HepG2 (cell line): ENCODE results near the gene ATP23. TPM values are rescaled to one million over a fixed set of nuclear protein-coding genes. Genes with fewer than 3 reads are reported as not detected.

Source experiments
- ARNT ChIP-seq: fragments of 450-650 bp; IDR thresholded peaks from 2 replicates; pipeline ENCODE4 v1.6.1; 2017
- ATM ChIP-seq: fragments of 450-650 bp; IDR thresholded peaks from 2 replicates; pipeline ENCODE4 v1.7.1; 2017; ENCODE audit warnings: mild to moderate bottlenecking, borderline replicate concordance
- CENPBD1 ChIP-seq: sonication (generic); formaldehyde crosslinking; IDR thresholded peaks from 2 replicates; pipeline ENCODE4 v1.8.0; 2022; ENCODE audit warnings: missing genetic modification reagents, low read depth, mild to moderate bottlenecking, borderline replicate concordance
- DRAP1 ChIP-seq: IDR thresholded peaks from 2 replicates; pipeline ENCODE4 v1.6.1; 2016; ENCODE audit warnings: missing genetic modification reagents, missing compliant biosample characterization
- ELF4 ChIP-seq: sonication (generic); formaldehyde crosslinking; IDR thresholded peaks from 2 replicates; pipeline ENCODE4 v1.5.0; 2020; ENCODE audit warnings: missing genetic modification reagents, mild to moderate bottlenecking, moderate library complexity, borderline replicate concordance
- IKZF5 ChIP-seq: IDR thresholded peaks from 2 replicates; pipeline ENCODE4 v1.6.1; 2018; ENCODE audit warnings: missing genetic modification reagents, mild to moderate bottlenecking, missing compliant biosample characterization
- MAFF ChIP-seq: IDR thresholded peaks from 2 replicates; pipeline ENCODE4 v1.6.1; 2011; ENCODE audit warnings: low read depth, low read length, improper control_type of control experiment
- MZF1 ChIP-seq: sonication (generic); formaldehyde crosslinking; IDR thresholded peaks from 2 replicates; pipeline ENCODE4 v1.8.1; 2023; ENCODE audit warnings: mild to moderate bottlenecking, missing genetic modification reagents, borderline replicate concordance
- RAD51 ChIP-seq: fragments of 450-650 bp; IDR thresholded peaks from 2 replicates; pipeline ENCODE4 v1.6.1; 2016; ENCODE audit warnings: borderline replicate concordance
- RNF2 ChIP-seq: fragments of 450-650 bp; conservative IDR thresholded peaks from 2 replicates; pipeline ENCODE4 v1.6.1; 2016; ENCODE audit warnings: low read depth
- SNAI1 ChIP-seq: sonication (generic); formaldehyde crosslinking; IDR thresholded peaks from 2 replicates; pipeline ENCODE4 v1.5.0; 2020; ENCODE audit warnings: mild to moderate bottlenecking, missing genetic modification reagents, borderline replicate concordance
- TOE1 ChIP-seq: sonication (generic); formaldehyde crosslinking; IDR thresholded peaks from 2 replicates; pipeline ENCODE4 v1.4.0; 2020; ENCODE audit warnings: mild to moderate bottlenecking, missing genetic modification reagents
- ZBTB25 ChIP-seq: IDR thresholded peaks from 2 replicates; pipeline ENCODE4 v1.6.1; 2018; ENCODE audit warnings: missing genetic modification reagents
- ZGPAT ChIP-seq: IDR thresholded peaks from 2 replicates; pipeline ENCODE4 v1.6.1; 2016; ENCODE audit warnings: mild to moderate bottlenecking
- ZNF101 ChIP-seq: sonication (generic); formaldehyde crosslinking; IDR thresholded peaks from 2 replicates; pipeline ENCODE4 v1.4.0; 2020; ENCODE audit warnings: mild to moderate bottlenecking, low read depth, missing genetic modification reagents, borderline replicate concordance
- ZNF138 ChIP-seq: sonication (generic); formaldehyde crosslinking; IDR thresholded peaks from 2 replicates; pipeline ENCODE4 v1.5.0; 2020; ENCODE audit warnings: mild to moderate bottlenecking, low read depth, missing genetic modification reagents
- ZNF34 ChIP-seq: sonication (generic); formaldehyde crosslinking; IDR thresholded peaks from 2 replicates; pipeline ENCODE4 v1.4.0; 2020; ENCODE audit warnings: mild to moderate bottlenecking, missing genetic modification reagents, borderline replicate concordance
- ZNF652 ChIP-seq: IDR thresholded peaks from 2 replicates; pipeline ENCODE4 v1.6.1; 2016; ENCODE audit warnings: low read depth, borderline replicate concordance
- ZNF691 ChIP-seq: sonication (generic); formaldehyde crosslinking; IDR thresholded peaks from 2 replicates; pipeline ENCODE4 v1.4.0; 2020; ENCODE audit warnings: missing genetic modification reagents, low read depth, mild to moderate bottlenecking, borderline replicate concordance
- polyA plus RNA-seq, 8 experiments: library from polyadenylated mRNA; depleted of rRNA in 3 of 8; stranded (reverse) in 7 of 8; unstranded in 1 of 8; fragments of >200 nt; fragmentation: Illumina TruSeq in 4 of 8; extraction: Trizol in 4 of 8; gene quantifications; 2 replicates each; pipeline versions ENCODE4 v1.2.1 to v1.2.3, GENCODE V29; 2011 to 2016; ENCODE audit warnings: low read depth in 4 of 8, missing spikeins in 1 of 8, mixed read lengths in 1 of 8; ENCODE audit not compliant: insufficient read depth in 1 of 8
- total RNA-seq, 5 experiments: library from RNA; depleted of rRNA; stranded (reverse); fragments of >200 nt; fragmentation: Illumina TruSeq; extraction: Trizol; gene quantifications; 2 replicates each; pipeline ENCODE4 v1.2.3, GENCODE V29; 2016; ENCODE audit warnings: low read depth in 1 of 5

ATP23 gene
- total and polyA plus RNA-seq, 2 of the 13 experiments (the other 11 are each of a cell fraction or from before 2014, with no cell fraction given), result 12.1 to 14.7 TPM

- TF ChIP-seq MAFF (no peak), ZNF138 (CRISPR knock-in tag) (no peak), IKZF5 (peak; percentile 75; the same call in 1 of the 2 replicates), ELF4 (CRISPR knock-in tag) (peak; percentile 96), CENPBD1 (CRISPR knock-in tag) (no peak), ARNT (no peak), ZNF652 (CRISPR knock-in tag) (no peak), ZGPAT (peak; percentile 70), ZNF34 (no peak), ATM (no peak), RAD51 (no peak), SNAI1 (CRISPR knock-in tag) (no peak), RNF2 (no peak; the same call in 1 of the 2 replicates), DRAP1 (CRISPR knock-in tag) (peak; percentile 62; the same call in 1 of the 2 replicates), ZNF691 (CRISPR knock-in tag) (no peak), MZF1 (no peak), ZNF101 (CRISPR knock-in tag) (no peak), ZBTB25 (CRISPR knock-in tag) (peak; percentile 23; the same call in 1 of the 2 replicates), TOE1 (CRISPR knock-in tag) (0 out of 2 replicates have a peak, but pooled peaks have one; percentile 43)
Measured at GRCh38 chr12:57935839-57936512, 5.4 kb upstream of the ATP23 start (continued).
